Fibroblast of the aortic adventitia (primary cell): Measurements from ENCODE around the gene AATF. TPM values are rescaled to one million over a fixed set of nuclear protein-coding genes. Genes with fewer than 3 reads are reported as not detected.

Experiments
- DNase-seq: peaks from one replicate; pipeline ENCODE4 v3.0.0-alpha.2; 2010; ENCODE audit warnings: low read depth
- H3K4me3 ChIP-seq: 2 replicates; pipeline ENCODE4 v1.5.1; 2011; ENCODE audit warnings: low read depth, mild to moderate bottlenecking, control low read depth, low read length, moderate library complexity
- total RNA-seq: library from RNA; depleted of rRNA; stranded (reverse); fragments of >200 nt; gene quantifications from 2 replicates; pipeline ENCODE4 v1.2.3, GENCODE V29; 2012; ENCODE audit warnings: low replicate concordance
- TF ChIP-seq, protein P1 (sequence below): IDR thresholded peaks from 2 replicates; pipeline ENCODE4 v1.5.1; 2011; ENCODE audit warnings: mild to moderate bottlenecking, low read length, control low read depth, inconsistent platforms; ENCODE audit not compliant: insufficient read depth

AATF gene
- total RNA-seq, 1 donor: 25.1 TPM

DNA sequence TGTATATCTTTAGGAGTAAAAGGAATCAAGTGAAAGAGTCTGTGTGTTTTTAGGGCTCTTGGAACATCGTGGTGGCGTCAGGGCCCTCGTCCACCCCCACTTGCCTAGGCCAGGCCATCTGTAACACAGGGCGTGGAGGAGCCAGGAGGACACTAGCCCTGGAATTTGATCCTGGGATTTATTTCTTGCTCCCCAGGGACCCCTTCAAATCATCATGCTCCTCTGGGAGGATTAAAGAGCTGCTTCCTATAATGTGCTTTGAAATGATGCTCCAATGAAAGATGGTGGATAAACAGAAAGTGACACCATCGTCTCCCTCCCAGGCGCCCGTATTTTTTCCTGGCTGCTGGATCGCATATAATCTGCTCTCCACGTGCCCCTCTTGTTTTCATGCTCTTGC, 113.3 kb downstream of the AATF start:
- no peak overlapping the region for H3K4me3 ChIP-seq
- TF ChIP-seq, protein P1, sequence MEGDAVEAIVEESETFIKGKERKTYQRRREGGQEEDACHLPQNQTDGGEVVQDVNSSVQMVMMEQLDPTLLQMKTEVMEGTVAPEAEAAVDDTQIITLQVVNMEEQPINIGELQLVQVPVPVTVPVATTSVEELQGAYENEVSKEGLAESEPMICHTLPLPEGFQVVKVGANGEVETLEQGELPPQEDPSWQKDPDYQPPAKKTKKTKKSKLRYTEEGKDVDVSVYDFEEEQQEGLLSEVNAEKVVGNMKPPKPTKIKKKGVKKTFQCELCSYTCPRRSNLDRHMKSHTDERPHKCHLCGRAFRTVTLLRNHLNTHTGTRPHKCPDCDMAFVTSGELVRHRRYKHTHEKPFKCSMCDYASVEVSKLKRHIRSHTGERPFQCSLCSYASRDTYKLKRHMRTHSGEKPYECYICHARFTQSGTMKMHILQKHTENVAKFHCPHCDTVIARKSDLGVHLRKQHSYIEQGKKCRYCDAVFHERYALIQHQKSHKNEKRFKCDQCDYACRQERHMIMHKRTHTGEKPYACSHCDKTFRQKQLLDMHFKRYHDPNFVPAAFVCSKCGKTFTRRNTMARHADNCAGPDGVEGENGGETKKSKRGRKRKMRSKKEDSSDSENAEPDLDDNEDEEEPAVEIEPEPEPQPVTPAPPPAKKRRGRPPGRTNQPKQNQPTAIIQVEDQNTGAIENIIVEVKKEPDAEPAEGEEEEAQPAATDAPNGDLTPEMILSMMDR: no peak
- no peak for DNase-seq

DNA sequence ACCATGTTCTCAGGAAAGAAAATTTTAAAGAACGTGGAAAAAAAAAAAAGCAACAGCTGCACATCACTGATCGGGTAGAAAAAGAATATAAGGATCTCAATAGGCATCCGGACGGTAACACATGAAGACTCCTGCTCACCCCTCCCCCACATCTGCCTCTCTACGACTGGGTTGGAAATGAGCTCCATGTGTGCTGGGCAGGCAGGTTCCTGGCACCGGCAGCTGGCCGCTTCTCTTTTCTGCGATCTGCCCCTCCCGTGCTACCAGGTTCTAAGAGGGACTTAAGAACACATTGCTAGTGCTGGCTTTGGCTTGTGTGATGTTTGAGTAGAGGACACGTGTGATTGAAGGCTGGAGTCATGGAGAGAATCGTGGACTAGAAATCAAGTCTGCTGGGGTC, 115.5 kb downstream of the AATF start:
- TF ChIP-seq, protein P1: no peak
- DNase-seq: no peak
- no peak overlapping the region for H3K4me3 ChIP-seq

- no peak for DNase-seq
- TF ChIP-seq, protein P1: no peak
- H3K4me3 ChIP-seq: no peak overlapping the region
Measured at GRCh38 chr17:37064956-37065355, 116.2 kb downstream of the AATF start.

GRCh38 chr17:37065486-37066321, 117.0 kb downstream of the AATF start:
- TF ChIP-seq, protein P1: no peak
- no peak for DNase-seq
- no peak overlapping the region for H3K4me3 ChIP-seq

DNA sequence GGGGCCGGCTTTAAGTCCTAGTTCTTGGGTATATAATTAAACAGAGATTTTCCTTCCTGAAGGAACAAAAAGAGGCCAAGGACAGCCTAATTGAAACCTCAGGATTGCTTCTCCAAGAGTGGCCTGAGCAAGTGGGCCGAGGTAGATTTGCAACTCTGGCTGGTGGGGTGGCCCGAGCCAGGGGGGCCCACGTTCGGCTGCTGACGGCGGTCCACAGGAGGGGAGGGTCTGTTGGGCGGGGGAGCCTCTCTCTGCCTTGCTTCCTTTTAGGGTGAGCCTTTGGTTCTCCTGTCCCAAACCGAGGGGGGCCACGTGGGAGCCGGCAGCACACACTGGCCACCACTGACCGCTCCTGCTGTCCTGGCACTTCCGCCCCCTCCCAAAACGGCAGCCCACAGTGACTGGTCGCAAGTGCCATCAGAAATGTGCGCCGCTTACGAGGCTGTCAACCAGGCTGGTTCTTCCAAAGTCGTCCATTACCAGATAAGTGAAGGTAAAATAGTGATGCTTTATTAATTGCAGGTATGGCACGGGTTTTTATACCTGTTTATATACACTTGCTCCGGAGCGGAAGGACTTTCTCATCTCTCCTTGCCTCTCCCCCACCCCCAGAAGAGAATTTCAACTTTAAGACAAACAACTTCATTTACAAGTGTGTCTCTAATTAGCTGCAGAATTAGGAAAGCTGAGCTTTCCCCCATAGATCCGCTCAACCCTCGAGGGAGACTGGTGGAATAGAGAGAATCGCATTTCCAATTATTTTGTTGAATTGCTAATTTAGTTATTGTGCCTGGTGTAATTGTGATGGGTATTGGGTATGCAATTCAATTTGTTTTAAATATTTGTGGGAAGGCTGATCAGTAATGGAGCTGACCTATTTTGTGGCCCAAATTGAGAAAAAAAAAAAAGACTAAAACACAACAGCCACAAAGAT, 117.8 kb downstream of the AATF start:
- no peak overlapping the region for H3K4me3 ChIP-seq
- no peak for DNase-seq
- TF ChIP-seq, protein P1: no peak

DNA sequence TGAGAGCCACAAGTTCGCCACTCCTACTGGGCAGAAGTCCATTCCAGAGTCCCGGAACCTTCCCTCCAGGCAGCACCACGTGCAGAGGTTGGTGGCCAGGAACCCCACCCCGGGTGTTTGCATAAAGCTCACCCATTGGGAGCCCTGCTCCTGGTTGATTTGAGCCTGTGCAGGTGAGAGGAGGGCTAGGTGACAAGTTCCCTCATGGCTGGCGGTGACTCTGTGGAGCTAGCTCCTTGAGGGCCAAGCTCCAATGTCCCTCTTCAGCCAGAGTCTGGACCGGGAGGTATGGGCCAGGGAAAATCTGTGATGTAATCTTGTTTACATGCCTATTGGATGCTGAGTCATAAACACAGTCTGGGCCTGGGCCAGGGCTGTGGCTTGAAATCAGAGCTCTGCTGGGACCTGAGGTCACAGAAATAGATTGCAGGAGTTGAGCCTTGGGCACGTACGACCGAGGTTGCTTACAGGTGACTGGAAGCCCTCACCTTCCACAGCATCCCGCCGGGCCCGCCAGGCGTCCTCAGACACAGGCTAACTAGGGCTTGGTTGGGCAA, 118.9 kb downstream of the AATF start:
- no peak overlapping the region for H3K4me3 ChIP-seq
- TF ChIP-seq, protein P1: no peak
- DNase-seq: peak; percentile 58
